ENCODE data around the gene DPP10. TPM values are rescaled to one million over a fixed set of nuclear protein-coding genes. Genes with fewer than 3 reads are reported as not detected.

Gene DPP10
- total RNA-seq, 1 donor from 2014 or later: 2.1 TPM

DNA sequence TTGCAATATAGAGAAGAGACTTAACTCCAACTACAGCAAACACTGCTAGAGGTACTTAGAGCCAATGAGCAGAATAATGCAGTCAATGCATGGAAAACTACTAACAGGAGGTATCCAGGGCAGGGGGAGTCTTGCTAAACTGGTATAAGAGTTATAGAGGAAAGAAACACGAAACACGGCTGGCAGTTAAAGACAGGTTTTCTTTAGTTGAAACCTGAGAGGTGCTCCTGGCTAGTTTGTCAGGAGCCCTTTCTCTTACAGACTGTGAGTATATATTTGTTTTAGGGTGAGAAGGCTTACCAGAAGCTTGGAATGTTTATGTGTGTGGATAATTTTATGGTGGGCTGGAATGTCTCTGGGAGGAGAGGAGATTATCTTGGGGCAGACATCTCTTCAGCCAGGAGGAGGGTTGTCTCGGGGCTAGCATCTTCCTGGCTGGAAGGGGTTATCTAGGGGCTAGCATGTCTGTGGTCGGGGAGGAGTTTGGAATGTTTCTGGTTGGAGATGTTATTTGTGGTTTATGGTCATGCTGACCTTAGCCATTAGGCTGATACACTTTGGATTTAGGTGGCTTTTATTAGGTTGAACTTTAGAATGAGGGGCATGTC lies 1048.8 kb downstream of the DPP10 start:
- Mint-ChIP-seq H3K27ac (ENCODE audit: unreplicated experiment) (no peak overlapping the region), H3K4me3 (no peak overlapping the region), H3K9me3 (peaks cover 2% of the 10 kb centered on the region), H3K4me1 (no peaks in the 10 kb centered on the region), H3K27me3 (ENCODE audit: low read depth) (no peaks in the 10 kb centered on the region), H3K36me3 (ENCODE audit: low read depth) (no peaks in the 10 kb centered on the region)
- DNase-seq (ENCODE audit: low read depth, low spot score): no peak
- TF ChIP-seq, protein P1, sequence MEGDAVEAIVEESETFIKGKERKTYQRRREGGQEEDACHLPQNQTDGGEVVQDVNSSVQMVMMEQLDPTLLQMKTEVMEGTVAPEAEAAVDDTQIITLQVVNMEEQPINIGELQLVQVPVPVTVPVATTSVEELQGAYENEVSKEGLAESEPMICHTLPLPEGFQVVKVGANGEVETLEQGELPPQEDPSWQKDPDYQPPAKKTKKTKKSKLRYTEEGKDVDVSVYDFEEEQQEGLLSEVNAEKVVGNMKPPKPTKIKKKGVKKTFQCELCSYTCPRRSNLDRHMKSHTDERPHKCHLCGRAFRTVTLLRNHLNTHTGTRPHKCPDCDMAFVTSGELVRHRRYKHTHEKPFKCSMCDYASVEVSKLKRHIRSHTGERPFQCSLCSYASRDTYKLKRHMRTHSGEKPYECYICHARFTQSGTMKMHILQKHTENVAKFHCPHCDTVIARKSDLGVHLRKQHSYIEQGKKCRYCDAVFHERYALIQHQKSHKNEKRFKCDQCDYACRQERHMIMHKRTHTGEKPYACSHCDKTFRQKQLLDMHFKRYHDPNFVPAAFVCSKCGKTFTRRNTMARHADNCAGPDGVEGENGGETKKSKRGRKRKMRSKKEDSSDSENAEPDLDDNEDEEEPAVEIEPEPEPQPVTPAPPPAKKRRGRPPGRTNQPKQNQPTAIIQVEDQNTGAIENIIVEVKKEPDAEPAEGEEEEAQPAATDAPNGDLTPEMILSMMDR (conservative IDR thresholded peaks at IDR 0.05): no peak

- no peak for DNase-seq (ENCODE audit: low read depth, low spot score)
- no peak overlapping the region for H3K4me3 Mint-ChIP-seq
- H3K9me3 Mint-ChIP-seq: peaks cover 6% of the 10 kb centered on the region
- H3K27ac Mint-ChIP-seq (ENCODE audit: unreplicated experiment): no peak overlapping the region
- H3K36me3 Mint-ChIP-seq (ENCODE audit: low read depth): no peaks in the 10 kb centered on the region
- TF ChIP-seq, protein P1 (conservative IDR thresholded peaks at IDR 0.05): no peak
- H3K27me3 Mint-ChIP-seq (ENCODE audit: low read depth): no peaks in the 10 kb centered on the region
- H3K4me1 Mint-ChIP-seq: no peaks in the 10 kb centered on the region
Measured at GRCh38 chr2:115505331-115505730, 1062.9 kb downstream of the DPP10 start.

DNA sequence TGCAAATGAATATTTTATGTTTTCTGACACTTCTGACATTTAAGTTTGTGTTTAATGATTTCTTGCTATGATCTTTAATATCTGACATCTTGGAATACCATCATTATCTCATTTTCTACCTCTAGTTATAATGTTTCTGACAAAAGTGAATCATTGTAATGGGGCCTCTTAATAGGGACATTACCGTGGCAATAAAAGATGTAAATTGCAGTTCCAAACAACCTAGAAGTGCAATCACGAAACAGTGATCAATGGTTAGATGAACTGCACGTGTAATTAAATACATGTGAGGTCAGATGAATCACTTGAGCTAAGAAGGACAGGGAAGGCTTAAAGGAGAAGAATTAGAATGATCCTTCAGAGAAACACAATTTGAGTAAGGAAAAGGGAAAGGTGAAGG lies 1078.3 kb downstream of the DPP10 start:
- no peak for DNase-seq (ENCODE audit: low read depth, low spot score)
- no peak overlapping the region for H3K27ac Mint-ChIP-seq (ENCODE audit: unreplicated experiment)
- H3K9me3 Mint-ChIP-seq: no peaks in the 10 kb centered on the region
- no peaks in the 10 kb centered on the region for H3K4me1 Mint-ChIP-seq
- TF ChIP-seq, protein P1 (conservative IDR thresholded peaks at IDR 0.05): no peak
- no peaks in the 10 kb centered on the region for H3K27me3 Mint-ChIP-seq (ENCODE audit: low read depth)
- H3K36me3 Mint-ChIP-seq (ENCODE audit: low read depth): no peaks in the 10 kb centered on the region
- no peak overlapping the region for H3K4me3 Mint-ChIP-seq

GRCh38 chr2:115524452-115524851 lies 1082.0 kb downstream of the DPP10 start:
- Mint-ChIP-seq H3K27me3 (ENCODE audit: low read depth) (no peaks in the 10 kb centered on the region), H3K36me3 (ENCODE audit: low read depth) (no peaks in the 10 kb centered on the region), H3K4me3 (no peak overlapping the region), H3K9me3 (no peaks in the 10 kb centered on the region), H3K27ac (ENCODE audit: unreplicated experiment) (no peak overlapping the region), H3K4me1 (no peaks in the 10 kb centered on the region)
- TF ChIP-seq, protein P1 (conservative IDR thresholded peaks at IDR 0.05): no peak
- DNase-seq (ENCODE audit: low read depth, low spot score): no peak

DNA sequence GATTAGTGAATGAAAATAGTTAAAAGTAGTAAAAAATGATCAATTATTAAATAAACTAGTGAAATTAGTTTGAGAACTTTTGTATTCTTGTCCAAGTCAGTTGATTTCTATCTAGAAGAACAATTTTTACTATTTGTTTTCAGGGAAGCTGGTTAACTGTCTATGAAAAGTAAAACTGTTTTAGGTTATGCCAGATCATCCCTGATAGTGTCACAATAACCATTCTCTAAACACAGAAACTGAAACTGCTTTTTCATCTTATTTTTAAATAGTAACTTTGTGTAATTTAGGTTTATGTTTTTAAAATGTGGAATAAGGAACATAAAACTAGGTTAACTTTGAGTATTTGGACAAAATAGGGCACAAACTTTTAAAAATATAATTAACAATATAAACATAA lies 1087.2 kb downstream of the DPP10 start:
- Mint-ChIP-seq H3K27me3 (ENCODE audit: low read depth) (no peaks in the 10 kb centered on the region), H3K27ac (ENCODE audit: unreplicated experiment) (no peak overlapping the region), H3K4me1 (peaks cover 7% of the 10 kb centered on the region), H3K4me3 (no peak overlapping the region), H3K36me3 (ENCODE audit: low read depth) (no peaks in the 10 kb centered on the region), H3K9me3 (peaks cover 4% of the 10 kb centered on the region)
- TF ChIP-seq, protein P1 (conservative IDR thresholded peaks at IDR 0.05): no peak
- DNase-seq (ENCODE audit: low read depth, low spot score): no peak
